GM12878 (cell line): ENCODE results near the gene KIR2DL4. TPM values are rescaled to one million over a fixed set of nuclear protein-coding genes. Genes with fewer than 3 reads are reported as not detected.
"Not testable (repeated sequence)": the region's sequence is repeated elsewhere in the genome, so short reads cannot be mapped to it uniquely, and the experiment has no call there.

Experiments
- ATAC-seq: fragments of 200-7000 bp; cut with Tn5 transposase; 3 replicates; pipeline ENCODE4 v1.9.1; 2020; ENCODE audit warnings: mild to moderate bottlenecking, moderate library complexity
- BruUV-seq: library from RNA; stranded (reverse); fragments of 400-500 nt; replicated peaks from 2 replicates; lab custom pipeline; 2021; lab: Mats Ljungman, UMichigan
- CTCF ChIA-PET: fragments of 300-600 bp; sonication (Branson Sonifier 250); formaldehyde crosslinking; extraction: SDS; loops from one replicate; lab custom pipeline; 2021; ENCODE audit warnings: inconsistent platforms; lab: Yijun Ruan, JAX
- POLR2A ChIA-PET: fragments of 350-600 bp; formaldehyde crosslinking; extraction: SDS; loops from one replicate; lab custom pipeline; 2021; ENCODE audit warnings: inconsistent platforms; lab: Charles Lee
- RAD21 ChIA-PET: fragments of 300-600 bp; sonication (Branson Sonifier 250); formaldehyde crosslinking; loops from one replicate; lab custom pipeline; 2023; ENCODE audit warnings: antibody characterized with exemption; ENCODE audit not compliant: unreplicated experiment; lab: Charles Lee
- SMC1A ChIA-PET: fragments of 300-600 bp; sonication (Branson Sonifier 250); formaldehyde crosslinking; loops from one replicate; lab custom pipeline; 2023; ENCODE audit not compliant: unreplicated experiment, uncharacterized antibody; lab: Charles Lee
- DNase-seq: peaks from one replicate; pipeline ENCODE4 v3.0.0-alpha.2; 2011; ENCODE audit warnings: low read depth, low spot score
- FAIRE-seq: peaks from 3 replicates; lab custom pipeline; 2011; peaks lifted over from hg19 to GRCh38; lab: Jason Lieb, UNC
- H2AFZ ChIP-seq: 2 replicates; pipeline ENCODE4 v1.6.0; 2011; ENCODE audit warnings: low read depth, low read length, control low read depth; ENCODE audit not compliant: control insufficient read depth
- H3K27ac ChIP-seq: 2 replicates; pipeline ENCODE4 v1.5.1; 2011; ENCODE audit warnings: control low read depth; ENCODE audit not compliant: control insufficient read depth, insufficient read depth
- H3K27me3 ChIP-seq, 2 experiments: replicated peaks in 1 of 2; 2 replicates each; pipeline versions ENCODE4 v1.6.0 to v1.6.1; 2011; ENCODE audit warnings: low read length in 1 of 2; ENCODE audit not compliant: control insufficient read depth in 2 of 2, insufficient read depth in 2 of 2
- H3K36me3 ChIP-seq, 2 experiments: 2 replicates each; pipeline ENCODE4 v1.5.1; 2011; ENCODE audit warnings: low read length in 1 of 2; ENCODE audit not compliant: control insufficient read depth in 2 of 2, insufficient read depth in 2 of 2
- H3K4me1 ChIP-seq: 2 replicates; pipeline ENCODE4 v1.6.1; 2011; ENCODE audit warnings: mild to moderate bottlenecking, low read length, moderate library complexity, mixed read lengths; ENCODE audit not compliant: control insufficient read depth, insufficient read depth
- H3K4me2 ChIP-seq: 2 replicates; pipeline ENCODE4 v1.6.0; 2011; ENCODE audit warnings: control low read depth; ENCODE audit not compliant: control insufficient read depth, insufficient read depth
- H3K4me3 ChIP-seq: fragments of 200-600 bp; sonication (generic); 2 replicates; pipeline ENCODE4 v1.5.1; 2016
- H3K79me2 ChIP-seq: 2 replicates; pipeline ENCODE4 v1.6.0; 2011; ENCODE audit warnings: low read length; ENCODE audit not compliant: control insufficient read depth, insufficient read depth
- H3K9ac ChIP-seq: 2 replicates; pipeline ENCODE4 v1.8.0; 2011; ENCODE audit warnings: low read length, control low read depth, mixed read lengths; ENCODE audit not compliant: control insufficient read depth, insufficient read depth
- H3K9me3 ChIP-seq: replicated peaks from 3 replicates; pipeline ENCODE4 v1.5.1; 2011; ENCODE audit warnings: mild to moderate bottlenecking, low read length; ENCODE audit not compliant: control insufficient read depth, insufficient read depth
- H4K20me1 ChIP-seq: 2 replicates; pipeline ENCODE4 v1.6.0; 2011; ENCODE audit not compliant: control insufficient read depth, insufficient read depth
- ESRRA ChIP-seq: IDR thresholded peaks from 2 replicates; pipeline ENCODE4 v1.6.1; 2012; ENCODE audit warnings: mild to moderate bottlenecking, low read length, improper control_type of control experiment
- ETV6 ChIP-seq, 2 experiments: fragments of 450-650 bp in 1 of 2; IDR thresholded peaks in 1 of 2; conservative IDR thresholded peaks in 1 of 2; 2 replicates each; pipeline ENCODE4 v1.6.1; 2014; ENCODE audit warnings: antibody characterized with exemption in 1 of 2, borderline replicate concordance in 1 of 2, low read depth in 1 of 2, mild to moderate bottlenecking in 1 of 2, moderate library complexity in 1 of 2
- HDAC6 ChIP-seq: fragments of 200-600 bp; sonication (generic); IDR thresholded peaks from one replicate; pipeline ENCODE4 v1.8.0; 2017; ENCODE audit warnings: antibody characterized with exemption; ENCODE audit not compliant: unreplicated experiment
- MEF2A ChIP-seq: IDR thresholded peaks from 2 replicates; pipeline ENCODE4 v1.6.1; 2011; ENCODE audit warnings: low read depth, mild to moderate bottlenecking, low read length, moderate library complexity; ENCODE audit not compliant: insufficient read depth
- MTA2 ChIP-seq: fragments of 450-650 bp; IDR thresholded peaks from 2 replicates; pipeline ENCODE4 v1.6.1; 2016; ENCODE audit warnings: low read depth, mild to moderate bottlenecking, moderate library complexity
- TAF1 ChIP-seq: IDR thresholded peaks from 2 replicates; pipeline ENCODE4 v1.6.1; 2011; ENCODE audit warnings: mild to moderate bottlenecking, low read depth, low read length, borderline replicate concordance
- TCF7 ChIP-seq: IDR thresholded peaks from 2 replicates; pipeline ENCODE4 v1.6.1; 2014; ENCODE audit warnings: antibody characterized with exemption, borderline replicate concordance
- ZSCAN29 ChIP-seq: fragments of 450-650 bp; IDR thresholded peaks from 2 replicates; pipeline ENCODE4 v1.6.1; 2017; ENCODE audit warnings: mild to moderate bottlenecking, moderate library complexity
- ZZZ3 ChIP-seq: IDR thresholded peaks from 2 replicates; pipeline ENCODE4 v1.6.1; 2011; ENCODE audit warnings: low read depth; ENCODE audit not compliant: control insufficient read depth, insufficient read length
- WGBS: methylation state at CpG from one replicate; pipeline ENCODE4 v1.1.6; 2016; ENCODE audit warnings: low lambda C conversion rate; ENCODE audit not compliant: insufficient replicate concordance, insufficient coverage; ENCODE audit errors: missing lambda C conversion rate; 5-methylcytosine and 5-hydroxymethylcytosine counted together
- in situ Hi-C: fragments of 300-500 bp; cut with MboI; formaldehyde crosslinking; loops from 9 replicates; pipeline ENCODE4 v1.14.3; 2018; ENCODE audit warnings: mixed read lengths
- intact Hi-C: fragments of 100-400 bp; cut with micrococcal nuclease; formaldehyde crosslinking; loops from one replicate; pipeline ENCODE4 v1.14.2; 2022; ENCODE audit not compliant: unreplicated experiment
- polyA plus RNA-seq, 11 experiments: library from polyadenylated mRNA; depleted of rRNA in 4 of 11; unstranded in 6 of 11; stranded (reverse) in 5 of 11; fragments of >200 nt; fragmentation: Nextera tagmentation in 4 of 11; fragmentation: Illumina TruSeq in 1 of 11; extraction: Ambion mirVana in 4 of 11; extraction: Trizol in 1 of 11; gene quantifications; 1 replicate in 1 of 11; 2 replicates in 10 of 11; pipeline versions ENCODE4 v1.2.1 to v1.2.3, GENCODE V29; 2011 to 2016; ENCODE audit warnings: inconsistent platforms in 2 of 11, missing spikeins in 2 of 11, low read depth in 1 of 11
- total RNA-seq, 4 experiments: library from RNA; depleted of rRNA in 3 of 4; stranded (reverse); fragments of >200 nt in 3 of 4; fragmentation: Illumina TruSeq in 1 of 4; extraction: Trizol in 1 of 4; gene quantifications; 2 replicates each; pipeline versions ENCODE4 v1.2.1 to v1.2.3, GENCODE V29; 2013 to 2021
- TF ChIP-seq, protein P1 (sequence below): IDR thresholded peaks from 2 replicates; pipeline ENCODE4 v1.6.1; 2011; ENCODE audit warnings: mild to moderate bottlenecking, low read depth, low read length, moderate library complexity; ENCODE audit not compliant: insufficient replicate concordance
- TF ChIP-seq, protein P2 (sequence below): fragments of 450-650 bp; IDR thresholded peaks from 2 replicates; pipeline ENCODE4 v1.6.1; 2017; ENCODE audit warnings: mild to moderate bottlenecking, moderate library complexity

KIR2DL4 gene
- total and polyA plus RNA-seq, 10 of the 15 experiments (the other 5 are each of a cell fraction or from before 2014, with no cell fraction given) = 0.22 TPM; not detected in 9

- ChIA-PET SMC1A (no interaction called here), CTCF (no interaction called here), POLR2A (no interaction called here), RAD21 (no interaction called here)
- no peak overlapping the region for H3K27ac ChIP-seq
- H2AFZ ChIP-seq = no peak overlapping the region
- no peaks in the 10 kb centered on the region for H4K20me1 ChIP-seq
- H3K4me1 ChIP-seq = no peaks in the 10 kb centered on the region
- H3K4me2 ChIP-seq = no peak overlapping the region
- H3K4me3 ChIP-seq = no peak overlapping the region
- H3K36me3 ChIP-seq = no peaks in the 10 kb centered on the region
- H3K27me3 ChIP-seq = no peaks in the 10 kb centered on the region; a peak in 1 of 4 replicates
- BruUV-seq = no TSS peak
- no peak for FAIRE-seq
- TF ChIP-seq MEF2A = no peak
- no peak for TF ChIP-seq MTA2
- no peak for TF ChIP-seq TCF7
- no peak for TF ChIP-seq ESRRA
- TF ChIP-seq, protein P1, sequence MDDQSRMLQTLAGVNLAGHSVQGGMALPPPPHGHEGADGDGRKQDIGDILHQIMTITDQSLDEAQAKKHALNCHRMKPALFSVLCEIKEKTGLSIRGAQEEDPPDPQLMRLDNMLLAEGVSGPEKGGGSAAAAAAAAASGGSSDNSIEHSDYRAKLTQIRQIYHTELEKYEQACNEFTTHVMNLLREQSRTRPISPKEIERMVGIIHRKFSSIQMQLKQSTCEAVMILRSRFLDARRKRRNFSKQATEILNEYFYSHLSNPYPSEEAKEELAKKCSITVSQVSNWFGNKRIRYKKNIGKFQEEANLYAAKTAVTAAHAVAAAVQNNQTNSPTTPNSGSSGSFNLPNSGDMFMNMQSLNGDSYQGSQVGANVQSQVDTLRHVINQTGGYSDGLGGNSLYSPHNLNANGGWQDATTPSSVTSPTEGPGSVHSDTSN = no peak
- no peak for TF ChIP-seq HDAC6
- TF ChIP-seq, protein P2, sequence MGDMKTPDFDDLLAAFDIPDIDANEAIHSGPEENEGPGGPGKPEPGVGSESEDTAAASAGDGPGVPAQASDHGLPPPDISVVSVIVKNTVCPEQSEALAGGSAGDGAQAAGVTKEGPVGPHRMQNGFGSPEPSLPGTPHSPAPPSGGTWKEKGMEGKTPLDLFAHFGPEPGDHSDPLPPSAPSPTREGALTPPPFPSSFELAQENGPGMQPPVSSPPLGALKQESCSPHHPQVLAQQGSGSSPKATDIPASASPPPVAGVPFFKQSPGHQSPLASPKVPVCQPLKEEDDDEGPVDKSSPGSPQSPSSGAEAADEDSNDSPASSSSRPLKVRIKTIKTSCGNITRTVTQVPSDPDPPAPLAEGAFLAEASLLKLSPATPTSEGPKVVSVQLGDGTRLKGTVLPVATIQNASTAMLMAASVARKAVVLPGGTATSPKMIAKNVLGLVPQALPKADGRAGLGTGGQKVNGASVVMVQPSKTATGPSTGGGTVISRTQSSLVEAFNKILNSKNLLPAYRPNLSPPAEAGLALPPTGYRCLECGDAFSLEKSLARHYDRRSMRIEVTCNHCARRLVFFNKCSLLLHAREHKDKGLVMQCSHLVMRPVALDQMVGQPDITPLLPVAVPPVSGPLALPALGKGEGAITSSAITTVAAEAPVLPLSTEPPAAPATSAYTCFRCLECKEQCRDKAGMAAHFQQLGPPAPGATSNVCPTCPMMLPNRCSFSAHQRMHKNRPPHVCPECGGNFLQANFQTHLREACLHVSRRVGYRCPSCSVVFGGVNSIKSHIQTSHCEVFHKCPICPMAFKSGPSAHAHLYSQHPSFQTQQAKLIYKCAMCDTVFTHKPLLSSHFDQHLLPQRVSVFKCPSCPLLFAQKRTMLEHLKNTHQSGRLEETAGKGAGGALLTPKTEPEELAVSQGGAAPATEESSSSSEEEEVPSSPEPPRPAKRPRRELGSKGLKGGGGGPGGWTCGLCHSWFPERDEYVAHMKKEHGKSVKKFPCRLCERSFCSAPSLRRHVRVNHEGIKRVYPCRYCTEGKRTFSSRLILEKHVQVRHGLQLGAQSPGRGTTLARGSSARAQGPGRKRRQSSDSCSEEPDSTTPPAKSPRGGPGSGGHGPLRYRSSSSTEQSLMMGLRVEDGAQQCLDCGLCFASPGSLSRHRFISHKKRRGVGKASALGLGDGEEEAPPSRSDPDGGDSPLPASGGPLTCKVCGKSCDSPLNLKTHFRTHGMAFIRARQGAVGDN = no peak
- no peak for TF ChIP-seq TAF1
- no peak for TF ChIP-seq ZZZ3
- TF ChIP-seq ZSCAN29 = no peak
- TF ChIP-seq ETV6 (conservative IDR thresholded peaks at IDR 0.05 in 1 of 2, IDR thresholded peaks at IDR 0.05 in 1 of 2; ENCODE audit: borderline replicate concordance in 1 of 2, low read depth in 1 of 2) = no peak
- TF ChIP-seq, all 136 proteins: peak for 0
- intact Hi-C loops = no loop called here
- no peaks in the 10 kb centered on the region for H3K9me3 ChIP-seq
- H3K9ac ChIP-seq = no peak overlapping the region
- H3K79me2 ChIP-seq = no peaks in the 10 kb centered on the region
- ATAC-seq (no peak), DNase-seq (no peak)
- in situ Hi-C loops = loop anchor here (5.0 kb wide), 1 partner anchor 34 kb away; the partner anchor contains the start of gene KIR3DL2
- 42% methylated on average over 15 of the region's 15 CpGs for WGBS
Observed at GRCh38 chr19:54817670-54818536, 14.5 kb downstream of the KIR2DL4 start.

DNA sequence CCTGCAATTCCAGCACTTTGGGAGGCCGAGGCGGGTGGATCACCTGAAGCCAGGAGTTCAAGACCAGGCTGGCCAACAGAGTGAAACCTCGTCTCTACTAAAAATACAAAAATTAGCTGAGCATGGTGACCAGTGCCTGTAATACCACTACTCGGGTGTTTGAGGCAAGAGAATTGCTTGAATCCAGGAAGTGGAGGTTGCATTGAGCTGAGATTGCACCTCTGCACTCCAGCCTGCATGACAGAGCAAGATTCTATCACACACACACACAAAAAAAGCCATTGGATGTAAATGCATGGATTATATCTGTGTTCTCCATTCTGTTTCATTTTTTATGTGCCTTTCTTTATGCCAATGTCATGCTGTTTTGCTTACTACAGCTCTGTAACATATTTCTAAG lies 21.0 kb downstream of the KIR2DL4 start:
- H4K20me1 ChIP-seq, BruUV-seq, H3K79me2 ChIP-seq, H2AFZ ChIP-seq, H3K27ac ChIP-seq, SMC1A ChIA-PET, POLR2A ChIA-PET, H3K4me2 ChIP-seq, RAD21 ChIA-PET, H3K4me1 ChIP-seq, DNase-seq, in situ Hi-C loops, H3K9me3 ChIP-seq, H3K9ac ChIP-seq, intact Hi-C loops, H3K27me3 ChIP-seq, ATAC-seq, CTCF ChIA-PET, H3K4me3 ChIP-seq, FAIRE-seq, H3K36me3 ChIP-seq: not testable (repeated sequence)
- 9% methylated on average over 2 of the region's 4 CpGs for WGBS
